ENCODE data around the gene SLC16A13. TPM values are rescaled to one million over a fixed set of nuclear protein-coding genes. Genes with fewer than 3 reads are reported as not detected.

The SLC16A13 gene
- total and polyA plus RNA-seq, 2 of the 8 experiments (the other 6 are each of a cell fraction or from before 2014, with no cell fraction given): 5.4 to 5.8 TPM

GRCh38 chr17:7058831-7059447, 23.1 kb downstream of the SLC16A13 start (continued):
- no peak for TF ChIP-seq CBX8 (IDR thresholded peaks at IDR 0.05; ENCODE audit: borderline replicate concordance, low read depth, low read length)
- no peak for TF ChIP-seq KDM5A (IDR thresholded peaks at IDR 0.05; ENCODE audit: low read length)

All from H1 (cell line).